ENCODE data around the gene SMURF1.

SMURF1 gene

DNA sequence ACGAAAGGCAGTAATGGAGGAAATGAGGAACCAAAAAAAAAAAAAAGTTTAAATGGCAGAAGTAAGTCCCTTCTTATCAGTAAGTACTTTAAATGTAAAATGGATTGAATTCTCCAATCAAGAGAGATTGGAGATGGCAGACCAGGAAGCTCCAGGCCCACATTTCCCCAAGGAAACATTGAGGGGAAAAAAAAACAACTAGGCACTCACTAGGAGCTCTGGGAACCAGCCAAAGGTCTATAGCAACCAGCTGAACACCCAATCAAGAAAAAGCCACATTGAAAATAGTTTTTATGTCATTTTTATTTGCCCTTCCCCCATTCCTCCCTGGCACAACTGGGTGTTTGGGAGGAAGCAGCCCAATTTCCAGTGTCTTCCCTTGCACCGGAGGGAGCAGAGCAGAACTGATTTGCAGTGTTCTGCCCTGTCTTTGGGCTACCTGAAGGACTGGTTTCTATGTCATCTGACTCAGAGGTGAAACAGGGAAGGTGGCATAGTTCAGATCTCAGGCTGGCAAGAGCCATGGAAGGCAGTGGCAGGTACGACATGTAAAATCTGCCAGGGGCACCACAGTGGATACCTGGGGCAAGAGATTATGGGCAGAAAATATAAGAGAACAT, 121.9 kb downstream of the SMURF1 start:
- DNase-seq, result peak; percentile 35

DNA sequence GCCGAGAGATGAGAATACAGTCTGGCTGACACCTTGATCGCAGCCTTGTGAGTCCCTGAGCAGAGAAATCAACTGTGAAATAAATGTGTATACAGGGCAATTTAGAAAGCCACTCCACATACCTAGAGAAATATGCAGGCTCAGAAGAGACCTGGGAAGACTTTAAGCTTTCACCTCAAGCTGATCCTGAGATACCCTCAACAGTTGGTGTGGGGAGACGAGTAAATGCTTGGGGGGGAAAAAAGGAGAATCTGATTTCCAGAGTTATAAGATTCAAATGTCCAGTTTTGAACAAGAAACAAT, 123.5 kb downstream of the SMURF1 start:
- no peak for DNase-seq

DNA sequence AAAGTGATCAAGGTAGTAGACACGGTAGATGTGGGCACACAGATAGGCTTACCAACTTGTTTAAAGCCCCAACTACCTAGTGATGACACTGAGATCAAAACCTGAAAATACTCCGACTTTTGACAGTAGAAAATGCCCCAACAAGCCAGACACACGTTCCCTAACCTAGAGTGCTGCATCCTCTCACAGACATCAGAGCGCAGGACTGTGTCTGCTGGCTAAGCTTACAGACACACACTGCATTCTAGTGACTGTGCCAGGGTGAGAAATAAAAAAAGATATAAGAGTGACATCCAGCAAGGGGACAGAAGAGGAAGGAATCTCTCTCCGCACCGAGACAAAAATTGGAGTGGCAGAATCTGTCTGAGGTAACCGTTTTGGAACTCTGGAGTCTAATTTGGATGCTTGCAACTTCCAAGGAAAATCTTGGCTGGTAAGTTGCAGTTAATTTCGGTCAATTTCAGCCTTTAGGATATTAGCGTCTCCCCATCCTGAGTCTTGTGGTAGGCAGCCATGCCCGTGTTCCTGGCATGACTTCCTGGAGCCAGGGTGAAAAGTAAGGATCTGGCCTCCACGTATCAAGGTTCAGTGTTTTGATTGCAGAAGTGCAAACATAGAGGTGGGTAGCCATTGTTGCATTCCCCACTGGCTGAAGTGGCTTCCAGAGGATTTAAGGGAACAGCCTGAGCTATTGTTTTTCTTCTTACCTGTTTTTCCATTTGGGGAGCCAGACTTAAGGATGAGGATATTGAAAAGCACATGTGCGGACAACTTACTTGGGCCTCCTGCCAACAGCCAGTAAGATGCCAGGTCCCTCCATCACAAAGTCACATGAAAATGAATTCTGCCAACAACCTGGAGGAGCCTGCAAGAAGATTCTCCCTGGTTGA, 124.1 kb downstream of the SMURF1 start:
- DNase-seq, result peak; percentile 29

DNA sequence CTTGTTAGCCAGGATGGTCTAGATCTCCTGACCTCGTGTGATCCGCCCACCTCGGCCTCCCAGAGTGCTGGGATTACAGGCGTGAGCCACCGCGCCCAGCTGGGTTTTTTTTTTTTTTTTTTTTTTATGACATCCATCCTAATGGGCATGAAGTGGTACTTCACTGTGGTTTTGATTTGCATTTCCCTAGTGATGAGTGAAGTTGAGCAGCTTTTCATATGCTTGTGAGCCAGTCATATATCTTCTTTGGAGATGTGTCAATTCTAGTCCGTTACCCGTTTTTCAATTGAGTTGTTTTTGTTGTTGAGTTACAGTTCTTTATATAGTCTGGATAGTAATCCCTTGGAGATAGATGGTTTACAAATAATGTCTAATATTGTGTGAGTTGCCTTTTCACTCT, 127.7 kb downstream of the SMURF1 start:
- no peak for DNase-seq

DNA sequence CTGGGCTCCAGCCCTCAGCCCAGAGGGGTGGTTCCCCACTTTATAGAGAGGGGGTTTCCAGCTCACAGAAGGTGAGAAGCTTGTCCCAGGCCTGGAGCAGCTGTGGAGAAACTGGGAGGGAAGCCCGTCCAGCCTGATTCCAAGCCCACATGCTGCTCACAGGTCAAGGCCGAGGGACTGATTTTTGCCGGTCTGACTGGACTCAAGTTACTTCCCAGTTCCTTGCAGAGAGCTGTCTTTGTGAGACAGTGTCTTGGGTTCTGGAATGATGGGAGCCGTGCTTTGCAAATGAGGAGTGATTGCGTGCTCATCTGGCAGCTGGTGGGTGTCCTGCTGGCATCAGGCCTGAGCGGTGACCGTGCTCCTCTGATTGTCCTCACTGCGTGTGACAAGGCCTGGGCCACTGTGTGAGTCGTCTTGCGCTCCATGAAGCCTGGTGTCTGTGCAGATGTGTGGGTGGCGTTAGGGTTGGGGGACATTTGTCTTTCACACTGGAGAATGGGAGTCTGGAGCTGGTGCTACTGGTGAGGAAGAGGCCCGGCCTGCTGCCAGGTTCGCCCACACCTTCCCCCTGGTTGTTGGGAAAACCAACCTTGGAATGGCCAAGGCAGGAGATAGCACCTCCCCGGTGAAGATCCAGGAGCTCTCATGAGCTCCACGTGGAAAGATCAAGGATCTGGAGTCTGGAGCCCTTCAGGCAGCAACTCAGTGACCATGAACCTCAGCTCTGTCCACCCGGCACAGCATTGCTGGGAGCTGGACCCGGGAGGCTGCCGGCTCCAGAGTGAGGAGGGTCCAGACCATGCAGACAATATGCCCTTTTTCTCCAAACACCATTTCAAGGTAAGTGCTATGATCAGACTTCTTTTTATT, 129.6 kb downstream of the SMURF1 start:
- DNase-seq, result peak; percentile 44

DNA sequence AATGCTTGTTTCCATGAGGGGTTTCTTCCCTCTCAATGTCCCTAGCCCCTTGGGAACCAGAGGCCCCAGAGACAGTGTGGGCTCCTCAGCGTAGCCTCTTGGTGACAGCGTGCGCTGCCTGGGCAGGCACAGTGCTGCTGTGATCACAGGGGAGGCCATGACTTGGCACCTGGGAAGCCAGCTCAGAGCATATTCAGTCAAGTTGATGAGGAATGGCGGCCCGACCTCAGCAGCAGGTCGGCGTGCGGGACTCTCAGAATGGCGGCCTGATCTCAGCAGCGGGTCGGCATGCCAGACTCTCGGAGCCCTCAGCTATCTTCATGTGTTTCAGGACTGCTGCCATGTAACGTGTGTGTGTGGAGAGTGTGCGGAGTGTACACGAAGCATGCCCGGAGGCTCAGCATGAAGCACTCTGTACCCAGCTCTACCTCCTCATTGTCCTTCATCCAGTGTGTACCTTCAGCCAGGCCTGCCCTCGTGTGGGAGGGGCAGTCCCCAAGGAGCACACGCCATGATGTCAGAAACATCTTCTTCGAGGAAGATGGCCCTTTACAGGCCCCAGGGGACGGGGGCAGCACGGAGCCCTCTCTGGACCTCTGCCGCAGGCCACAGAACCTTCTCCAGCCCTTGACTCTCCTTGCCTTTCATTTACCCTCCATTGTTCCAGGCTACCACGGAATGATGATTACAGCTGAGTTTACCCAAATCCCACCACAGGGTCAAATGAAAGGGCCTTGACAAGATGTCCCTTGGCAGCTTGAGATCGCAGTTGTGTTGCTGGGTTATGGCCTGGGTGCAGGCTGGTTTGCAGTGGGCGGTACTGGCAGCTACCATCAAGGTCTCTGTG, 130.4 kb downstream of the SMURF1 start:
- DNase-seq, result peak; percentile 38

DNA sequence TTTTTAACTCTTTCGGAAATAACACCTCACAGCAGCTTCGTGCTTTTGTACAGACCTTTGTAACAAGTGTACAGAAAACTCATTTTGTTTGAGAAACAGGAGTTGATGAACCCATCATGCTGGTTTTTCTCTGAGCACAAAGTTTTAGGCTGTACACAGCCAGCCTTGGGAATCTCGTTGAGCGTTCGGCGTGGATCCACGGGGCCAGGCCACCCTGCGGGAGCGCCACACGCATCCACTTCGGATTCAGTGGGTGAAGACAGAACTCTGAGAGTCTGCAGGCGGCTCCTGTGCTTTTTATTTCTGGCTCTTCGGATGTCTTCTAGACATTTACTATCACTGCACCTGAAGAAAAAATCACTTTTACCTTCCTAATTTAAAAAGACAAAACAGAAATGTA, 131.2 kb downstream of the SMURF1 start:
- no peak for DNase-seq

DNA sequence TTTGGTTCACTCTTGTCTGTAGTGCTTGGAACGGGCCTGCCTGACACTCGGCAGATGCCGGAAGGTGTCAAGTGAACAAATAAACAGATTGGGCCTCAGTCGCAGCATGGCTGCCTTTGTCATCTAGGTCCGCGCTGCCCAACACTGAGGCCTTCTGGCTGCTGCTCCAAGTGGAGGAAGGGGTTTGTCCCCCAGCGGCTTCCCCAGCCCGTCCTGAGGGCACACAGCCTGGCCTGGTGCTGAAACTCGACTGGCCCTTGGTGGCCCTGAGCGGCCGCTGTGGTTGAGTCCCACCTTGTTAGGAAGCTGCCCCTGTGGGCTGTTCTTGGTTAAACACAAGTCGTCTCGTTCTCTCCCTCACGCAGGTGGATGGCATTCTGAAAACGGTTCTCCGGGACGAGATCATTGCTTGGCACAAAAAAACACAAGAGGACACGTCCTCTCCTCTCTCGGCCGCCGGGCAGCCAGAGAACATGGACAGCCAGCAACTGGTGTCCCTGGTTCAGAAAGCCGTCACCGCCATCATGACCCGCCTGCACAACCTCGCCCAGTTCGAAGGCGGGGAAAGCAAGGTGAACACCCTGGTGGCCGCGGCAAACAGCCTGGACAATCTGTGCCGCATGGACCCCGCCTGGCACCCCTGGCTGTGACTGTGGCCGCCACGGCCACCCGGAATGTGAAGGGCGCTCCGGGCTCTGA, 132.1 kb downstream of the SMURF1 start:
- DNase-seq, result peak; percentile 49

DNA sequence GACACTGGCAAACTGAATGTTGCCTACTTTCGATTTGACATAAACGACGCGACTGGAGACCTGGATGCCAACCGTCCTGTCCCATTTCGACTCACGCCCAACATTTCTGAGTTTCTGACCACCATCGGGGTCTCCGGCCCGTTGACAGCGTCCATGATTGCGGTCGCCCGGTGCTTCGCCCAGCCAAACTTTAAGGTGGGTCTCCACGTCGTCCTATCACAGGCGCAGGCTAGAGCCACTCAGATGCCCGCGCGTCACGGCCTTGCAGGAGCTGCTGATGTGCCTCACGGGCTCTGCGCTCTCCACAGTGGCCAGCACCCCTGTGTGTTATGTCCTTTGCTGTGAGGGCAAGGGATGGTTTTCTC, 132.6 kb downstream of the SMURF1 start:
- DNase-seq, result peak; percentile 49

DNA sequence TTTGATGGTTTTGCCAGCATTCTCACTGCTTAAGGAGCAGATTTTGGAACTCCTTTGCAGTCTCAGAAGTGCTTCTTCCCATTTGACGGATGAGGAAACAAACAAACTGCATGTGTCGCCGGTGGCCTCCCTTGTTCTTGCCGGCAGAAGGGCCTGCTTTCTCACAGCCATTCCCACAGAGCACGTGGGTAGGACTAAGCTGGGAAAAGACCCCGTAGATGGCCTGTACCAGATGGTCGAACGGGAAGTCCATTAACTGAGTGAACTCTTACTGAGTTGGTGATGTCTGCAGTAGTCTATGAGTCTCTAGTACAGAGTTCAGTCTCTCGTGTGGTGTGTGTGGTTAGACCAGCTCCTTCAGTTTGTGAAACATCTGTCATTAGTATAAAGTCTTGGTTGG, 133.6 kb downstream of the SMURF1 start:
- DNase-seq, result peak; percentile 40

DNA sequence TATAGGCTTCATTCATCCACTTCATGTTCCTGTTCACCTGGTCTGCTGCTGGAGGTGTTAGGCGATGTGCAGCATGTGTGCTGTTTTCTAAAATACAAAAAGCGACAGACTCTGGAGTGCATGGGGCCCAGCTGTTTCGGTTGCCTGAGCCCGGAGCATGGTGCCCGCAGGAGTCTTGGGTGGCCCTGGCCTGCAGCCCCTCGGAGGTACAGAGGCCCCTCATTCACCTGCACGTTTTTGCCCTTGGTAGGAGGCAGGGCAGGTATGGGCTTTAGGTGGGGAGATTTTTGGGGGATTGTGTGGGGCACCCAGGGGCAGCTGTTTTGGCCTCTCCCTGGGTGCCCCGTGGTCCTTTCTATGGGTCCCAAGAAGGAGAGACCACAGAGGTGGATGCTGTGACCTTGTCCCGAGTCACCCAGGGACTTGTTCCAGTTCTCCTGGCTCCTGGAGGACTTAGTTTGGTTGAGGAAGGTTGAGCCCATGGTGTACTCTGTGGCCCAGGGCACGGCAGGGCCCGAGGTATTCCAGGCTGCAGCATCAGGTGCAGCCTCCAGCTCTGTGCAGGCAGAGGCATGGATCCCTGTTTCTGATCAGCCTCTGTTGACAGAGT, 134.9 kb downstream of the SMURF1 start:
- DNase-seq, result peak; percentile 43

DNA sequence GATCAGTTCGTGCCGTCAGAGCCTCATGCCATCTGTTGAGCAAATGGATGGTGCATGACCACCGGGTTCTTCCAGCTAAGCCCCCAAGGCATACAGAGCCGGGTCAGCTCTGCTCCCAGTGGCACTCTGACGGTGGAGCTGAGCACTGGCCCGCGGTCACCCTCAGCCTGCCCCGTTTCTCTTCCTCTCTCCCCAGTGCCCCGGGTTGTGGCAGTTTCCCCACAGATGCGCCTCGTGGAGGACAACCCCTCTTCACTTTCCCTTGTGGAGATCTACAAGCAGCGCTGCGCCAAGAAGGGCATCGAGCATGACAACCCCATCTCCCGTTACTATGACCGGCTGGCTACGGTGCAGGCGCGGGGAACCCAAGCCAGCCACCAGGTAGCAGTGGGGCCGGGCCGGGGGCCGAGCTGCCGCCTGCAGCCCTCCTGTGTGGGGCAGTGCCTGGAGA, 135.7 kb downstream of the SMURF1 start:
- DNase-seq, result peak; percentile 44

DNA sequence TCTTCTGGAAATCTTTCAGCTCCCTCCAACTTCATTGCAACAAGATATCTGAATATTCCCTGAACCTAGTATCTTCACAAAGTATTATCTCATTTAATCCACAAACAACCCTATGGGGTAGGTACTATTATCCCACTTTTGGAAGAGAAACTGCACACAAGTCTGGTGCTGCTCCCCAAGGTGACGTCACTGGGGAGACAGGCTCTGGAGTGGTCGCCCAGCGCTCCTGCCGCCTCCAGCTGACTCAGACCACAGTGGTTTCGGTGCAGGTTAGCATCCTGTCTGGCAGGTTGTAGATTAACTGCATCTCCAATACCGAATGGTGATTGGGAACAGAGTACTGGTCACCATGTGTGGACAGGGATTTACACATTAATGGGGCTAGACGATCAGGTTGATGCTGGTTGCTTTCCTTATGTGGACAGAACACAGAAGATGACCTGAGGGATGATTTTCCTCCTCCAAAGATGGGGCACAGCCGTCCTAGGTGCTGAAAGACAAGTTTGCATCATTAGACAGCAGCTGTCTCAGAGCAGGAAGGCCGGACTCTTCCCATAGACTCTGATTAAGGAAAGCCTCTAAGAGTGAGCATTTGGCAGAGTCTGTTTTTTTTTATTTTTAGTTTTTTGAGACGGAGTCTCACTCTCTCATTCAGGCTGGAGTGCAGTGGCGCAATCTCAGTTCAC, 137.0 kb downstream of the SMURF1 start:
- DNase-seq, result peak; percentile 32

DNA sequence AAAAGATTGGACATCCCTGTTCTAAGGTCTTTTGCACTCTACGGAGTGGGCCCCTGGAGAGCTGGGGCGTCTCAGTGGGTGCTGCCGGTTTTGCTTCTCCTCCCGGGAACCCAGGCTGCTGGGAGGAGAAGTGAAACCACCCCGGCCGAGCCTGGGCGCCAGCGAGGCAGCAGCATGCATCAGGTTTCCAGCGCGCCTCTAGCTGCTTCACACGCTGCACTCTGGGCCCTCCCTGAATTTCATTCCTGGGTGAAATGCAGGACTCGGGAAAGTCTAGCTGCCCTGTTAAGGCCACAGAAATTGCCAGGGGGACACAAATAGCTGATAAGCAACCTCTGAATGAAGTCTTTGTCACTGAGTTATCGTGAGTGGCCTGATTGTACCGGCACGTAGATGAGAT, 138.1 kb downstream of the SMURF1 start:
- DNase-seq, result no peak

DNA sequence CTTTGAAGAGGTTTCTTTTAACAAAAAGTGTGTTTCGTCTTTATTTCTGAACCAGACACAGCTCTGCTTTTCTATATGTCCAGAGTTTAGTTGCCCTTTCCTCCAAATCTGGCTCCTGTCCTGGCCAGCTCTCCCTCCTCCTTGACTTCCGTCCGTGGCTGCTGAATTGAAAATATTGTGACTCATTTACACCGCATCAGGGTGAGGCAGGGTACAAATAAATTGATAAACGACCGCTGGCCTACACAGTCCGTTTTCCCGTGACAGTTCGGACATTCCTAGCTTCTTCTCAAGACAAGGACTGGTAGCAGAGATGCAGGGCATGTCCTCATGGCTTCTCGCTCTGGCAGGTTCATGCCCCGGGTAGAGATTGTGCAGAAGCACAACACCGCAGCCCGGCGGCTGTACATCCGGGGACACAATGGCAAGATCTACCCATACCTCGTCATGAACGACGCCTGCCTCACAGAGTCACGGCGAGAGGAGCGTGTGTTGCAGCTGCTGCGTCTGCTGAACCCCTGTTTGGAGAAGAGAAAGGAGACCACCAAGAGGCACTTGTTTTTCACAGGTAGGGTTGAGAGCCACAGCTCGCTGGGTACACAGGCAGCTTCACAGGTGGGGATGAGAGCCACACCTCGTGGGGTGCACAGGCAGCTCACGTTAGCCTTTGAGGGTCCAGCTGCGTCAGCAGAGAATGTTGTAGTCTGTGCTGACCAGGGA, 139.0 kb downstream of the SMURF1 start:
- DNase-seq, result peak; percentile 46

DNA sequence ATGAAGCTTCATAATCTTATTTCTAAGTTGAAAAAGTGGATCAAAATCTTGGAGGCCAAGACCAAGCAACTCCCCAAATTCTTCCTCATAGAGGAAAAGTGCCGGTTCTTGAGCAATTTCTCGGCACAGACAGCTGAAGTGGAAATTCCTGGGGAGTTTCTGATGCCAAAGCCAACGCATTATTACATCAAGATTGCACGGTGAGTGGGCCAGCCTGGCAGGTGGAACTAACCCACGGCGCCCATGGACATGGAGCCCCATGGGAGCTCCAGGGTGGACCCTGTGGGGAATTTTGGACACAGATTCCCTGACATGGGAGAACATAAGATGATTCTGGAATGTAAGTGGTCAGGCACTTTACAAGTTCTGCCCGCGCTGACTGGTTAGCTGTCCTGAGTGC, 139.7 kb downstream of the SMURF1 start:
- DNase-seq, result peak; percentile 31

DNA sequence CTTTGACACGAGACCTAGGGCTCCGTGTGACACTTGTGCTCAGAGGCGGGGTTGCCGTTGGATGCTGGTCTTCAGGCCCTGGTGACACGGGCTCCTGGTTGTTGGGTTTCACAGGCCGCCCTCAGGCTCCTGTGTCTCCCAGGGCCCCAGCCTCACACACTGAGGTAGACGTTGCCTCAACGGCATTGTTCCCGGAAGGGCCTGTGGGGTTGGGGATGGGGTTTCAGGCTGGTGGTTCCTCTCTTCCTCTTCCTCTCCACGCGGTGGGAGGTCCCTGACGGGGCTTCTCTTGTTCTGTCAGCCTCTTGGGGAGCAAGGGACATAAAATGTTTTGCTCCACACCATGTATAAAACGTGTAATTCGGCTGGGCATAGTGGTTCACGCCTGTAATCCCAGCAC, 140.5 kb downstream of the SMURF1 start:
- peak; percentile 51 for DNase-seq

DNA sequence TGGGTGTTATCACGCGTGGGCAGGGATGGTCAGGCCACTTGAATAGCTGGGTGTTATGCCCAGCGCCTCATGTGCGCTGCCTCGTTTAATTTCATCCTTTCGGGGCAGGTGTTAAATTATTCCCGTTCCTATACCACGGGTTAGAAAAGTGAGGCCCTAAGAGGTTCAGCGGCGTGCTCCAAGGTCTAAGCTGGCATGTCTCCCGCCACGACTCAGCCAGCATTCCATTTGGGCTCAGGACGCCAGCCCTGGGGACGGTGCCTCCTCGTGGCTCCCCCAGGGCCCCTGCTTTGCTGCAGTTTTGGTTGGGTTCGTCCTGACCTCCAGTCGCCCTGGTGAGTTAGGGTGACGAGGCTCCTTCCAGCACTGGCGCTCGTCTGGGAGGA, 141.1 kb downstream of the SMURF1 start:
- DNase-seq, result no peak

DNA sequence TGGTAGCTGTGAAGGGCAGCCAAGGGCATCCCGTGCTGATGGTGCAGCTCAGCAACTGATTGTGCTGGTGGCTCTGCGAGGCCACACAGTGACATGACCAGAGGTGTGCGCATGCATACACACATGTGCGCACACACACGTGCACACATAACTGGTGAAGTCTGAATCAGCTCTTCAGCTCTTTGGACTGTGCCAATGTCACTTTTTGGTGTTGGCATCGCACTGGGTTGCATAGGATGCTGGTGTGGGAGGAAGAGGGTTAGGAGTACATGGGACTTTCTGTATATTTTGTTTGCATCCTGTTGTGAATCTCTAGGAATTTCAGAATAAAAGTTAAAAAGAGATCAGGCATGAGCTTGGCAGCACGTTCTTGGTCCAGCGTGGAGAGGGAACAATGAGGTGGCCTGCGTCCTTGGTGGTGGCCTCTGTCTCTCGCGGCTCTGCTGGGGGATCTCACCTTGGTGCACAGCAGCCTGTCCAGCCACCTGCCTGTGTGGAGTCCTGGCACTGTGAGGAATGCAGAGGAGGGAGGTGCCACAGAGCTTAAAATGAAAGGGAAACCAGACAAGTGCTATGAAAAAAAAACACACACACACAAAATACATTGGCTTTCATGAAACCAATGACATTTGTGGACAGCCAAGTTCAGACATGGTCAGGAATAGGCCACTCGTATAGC, 141.6 kb downstream of the SMURF1 start:
- DNase-seq, result peak; percentile 48

All from islet precursor cell (in vitro differentiated cells).